Body of pancreas (tissue), 4 donors: ENCODE measurements around the gene GDF11. TPM values are rescaled to one million over a fixed set of nuclear protein-coding genes. Genes with fewer than 3 reads are reported as not detected.

Source experiments
- ATAC-seq: fragments of 150-250 bp; one replicate; pipeline ENCODE4 v1.9.1; 2016
- DNase-seq, 4 donors: peaks; one replicate each; pipeline ENCODE4 v3.0.0-alpha.2; 2019
- H3K27ac ChIP-seq, 4 donors: fragments of 200-600 bp; sonication (generic); 1 replicate in 3 of 4; 2 replicates in 1 of 4; pipeline versions ENCODE4 v1.5.1 to v1.6.1; 2016 to 2019; ENCODE audit warnings: mild to moderate bottlenecking in 1 of 4, mixed read lengths in 1 of 4, moderate library complexity in 1 of 4
- H3K27me3 ChIP-seq, 2 donors: fragments of 200-600 bp; sonication (generic); one replicate each; pipeline ENCODE4 v1.6.0; 2016; ENCODE audit warnings: mild to moderate bottlenecking in 1 of 2
- H3K36me3 ChIP-seq, 2 donors: fragments of 200-600 bp; sonication (generic); replicated peaks in 1 of 2; 2 replicates each; pipeline ENCODE4 v1.5.1; 2016; ENCODE audit warnings: low read depth in 2 of 2; ENCODE audit not compliant: insufficient read depth in 1 of 2
- H3K4me1 ChIP-seq: fragments of 200-600 bp; sonication (generic); one replicate; pipeline ENCODE4 v1.6.0; 2016
- H3K4me3 ChIP-seq, 2 donors: fragments of 200-600 bp; sonication (generic); 1 replicate in 1 of 2; 2 replicates in 1 of 2; pipeline ENCODE4 v1.5.1; 2016 to 2019
- H3K9me3 ChIP-seq, 3 donors: fragments of 200-600 bp; sonication (generic); 1 replicate in 2 of 3; 2 replicates in 1 of 3; pipeline ENCODE4 v1.5.1; 2016
- CTCF ChIP-seq, 7 experiments: fragments of 450-650 bp in 4 of 7; fragments of 200-600 bp in 3 of 7; sonication (generic) in 3 of 7; IDR thresholded peaks; one replicate each; pipeline ENCODE4 v1.5.1; 2016 to 2019; ENCODE audit warnings: antibody characterized with exemption in 7 of 7
- POLR2A ChIP-seq, 3 donors: fragments of 450-650 bp; IDR thresholded peaks; one replicate each; pipeline ENCODE4 v1.6.1; 2016; ENCODE audit warnings: antibody characterized with exemption in 3 of 3, mild to moderate bottlenecking in 2 of 3
- WGBS, 2 donors: methylation state at CpG; one replicate each; pipeline ENCODE4 v1.1.5; 2017; 5-methylcytosine and 5-hydroxymethylcytosine counted together
- intact Hi-C: fragments of 100-400 bp; cut with DNase I; formaldehyde crosslinking; loops from one replicate; pipeline ENCODE4 v1.15.1; 2023
- total RNA-seq, 2 donors: library from RNA; depleted of rRNA; stranded (reverse); fragments of >200 nt; gene quantifications; one replicate each; pipeline ENCODE4 v1.1.0, GENCODE V29; 2016

Gene GDF11
- total RNA-seq, 2 donors from 2014 or later, result 0.33 to 0.78 TPM

GRCh38 chr12:55732288-55732687 is 10.6 kb upstream of the GDF11 start:
- Histone ChIP-seq H3K27ac (no peak overlapping the region), H3K36me3 (no peaks in the 10 kb centered on the region), H3K27me3 (no peaks in the 10 kb centered on the region), H3K9me3 (no peaks in the 10 kb centered on the region), H3K4me1 (peaks cover 23% of the 10 kb centered on the region), H3K4me3 (no peak overlapping the region)
- ATAC-seq (no peak), DNase-seq (peak in 1 of 4 donors; percentile 9)
- intact Hi-C loops, result no loop called here
- TF ChIP-seq POLR2A (IDR thresholded peaks at IDR 0.05) (no peak), CTCF (IDR thresholded peaks at IDR 0.05) (no peak)
- WGBS, 2 donors, result 60 to 89% methylated on average over 3 to 4 of the region's 4 CpGs

GRCh38 chr12:55733021-55733555 is 9.8 kb upstream of the GDF11 start:
- Histone ChIP-seq H3K4me3 (no peak overlapping the region), H3K27ac (no peak overlapping the region), H3K9me3 (no peaks in the 10 kb centered on the region), H3K27me3 (no peaks in the 10 kb centered on the region), H3K4me1 (peaks cover 25% of the 10 kb centered on the region), H3K36me3 (no peaks in the 10 kb centered on the region)
- intact Hi-C loops, result no loop called here
- WGBS, 2 donors, result 81 to 94% methylated on average over 7 to 14 of the region's 14 CpGs
- no peak for TF ChIP-seq CTCF (IDR thresholded peaks at IDR 0.05)
- TF ChIP-seq POLR2A (IDR thresholded peaks at IDR 0.05), result no peak
- DNase-seq, result no peak
- no peak for ATAC-seq

- Histone ChIP-seq H3K4me1 (peaks cover 31% of the 10 kb centered on the region), H3K4me3 (no peak overlapping the region), H3K36me3 (no peaks in the 10 kb centered on the region), H3K27ac (no peak overlapping the region), H3K9me3 (no peaks in the 10 kb centered on the region), H3K27me3 (no peaks in the 10 kb centered on the region)
- DNase-seq (no peak), ATAC-seq (no peak)
- no peak for TF ChIP-seq POLR2A (IDR thresholded peaks at IDR 0.05)
- TF ChIP-seq CTCF (IDR thresholded peaks at IDR 0.05), result no peak
- intact Hi-C loops, result no loop called here
- 72 to 74% methylated on average over 2 of the region's 2 CpGs for WGBS, 2 donors
Observed at GRCh38 chr12:55733858-55734257, 9.1 kb upstream of the GDF11 start.

GRCh38 chr12:55734595-55734994 is 8.3 kb upstream of the GDF11 start:
- Histone ChIP-seq H3K9me3 (no peaks in the 10 kb centered on the region), H3K27me3 (no peaks in the 10 kb centered on the region), H3K4me1 (peaks cover 31% of the 10 kb centered on the region), H3K4me3 (no peak overlapping the region), H3K27ac (no peak overlapping the region), H3K36me3 (no peaks in the 10 kb centered on the region)
- DNase-seq (no peak), ATAC-seq (no peak)
- intact Hi-C loops, result no loop called here
- 91 to 100% methylated on average over 1 to 3 of the region's 3 CpGs for WGBS, 2 donors
- TF ChIP-seq POLR2A (IDR thresholded peaks at IDR 0.05), result no peak
- no peak for TF ChIP-seq CTCF (IDR thresholded peaks at IDR 0.05)

GRCh38 chr12:55736076-55736475 is 6.8 kb upstream of the GDF11 start:
- WGBS, 2 donors, result 33 to 62% methylated on average over 3 of the region's 3 CpGs

More at GRCh38 chr12:55736076-55736475, 6.8 kb upstream of the GDF11 start:
- ATAC-seq (no peak), DNase-seq (no peak)
- peaks cover 17% of the 10 kb centered on the region for H3K4me1 ChIP-seq
- no peaks in the 10 kb centered on the region for H3K9me3 ChIP-seq
- H3K27me3 ChIP-seq, result no peaks in the 10 kb centered on the region
- H3K27ac ChIP-seq, result no peak overlapping the region
- intact Hi-C loops, result no loop called here
- H3K4me3 ChIP-seq, result no peak overlapping the region
- TF ChIP-seq POLR2A (IDR thresholded peaks at IDR 0.05) (no peak), CTCF (IDR thresholded peaks at IDR 0.05) (no peak)
- no peaks in the 10 kb centered on the region for H3K36me3 ChIP-seq
